GM19328 (cell line): Measurements from ENCODE around the gene CCNK.

Experiments used
- ATAC-seq: cut with Tn5 transposase; IDR thresholded peaks from one replicate; pipeline ENCODE4 v1.9.1; 2021; ENCODE audit warnings: mild to moderate bottlenecking, moderate library complexity; ENCODE audit not compliant: unreplicated experiment

The CCNK gene

DNA sequence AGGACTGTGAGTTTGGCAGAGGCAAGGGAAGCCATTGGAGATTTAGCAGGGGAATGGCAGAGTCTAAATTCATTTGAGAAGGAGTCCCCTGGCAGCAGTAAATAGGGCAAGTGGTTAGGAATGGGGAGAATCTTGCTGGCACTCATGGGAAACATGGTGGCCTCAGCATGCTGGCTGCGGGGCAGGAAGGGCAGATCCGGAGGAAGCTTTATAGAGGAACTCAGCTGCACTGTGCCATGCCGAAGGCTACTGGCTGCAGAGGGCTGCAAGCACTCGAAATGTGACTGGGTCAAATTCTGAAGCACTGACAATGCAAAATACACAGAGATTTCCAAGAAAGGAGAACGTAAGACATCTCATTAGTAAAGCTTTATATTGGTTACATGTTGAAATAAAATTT lies 23.9 kb downstream of the CCNK start:
- no peak for ATAC-seq

DNA sequence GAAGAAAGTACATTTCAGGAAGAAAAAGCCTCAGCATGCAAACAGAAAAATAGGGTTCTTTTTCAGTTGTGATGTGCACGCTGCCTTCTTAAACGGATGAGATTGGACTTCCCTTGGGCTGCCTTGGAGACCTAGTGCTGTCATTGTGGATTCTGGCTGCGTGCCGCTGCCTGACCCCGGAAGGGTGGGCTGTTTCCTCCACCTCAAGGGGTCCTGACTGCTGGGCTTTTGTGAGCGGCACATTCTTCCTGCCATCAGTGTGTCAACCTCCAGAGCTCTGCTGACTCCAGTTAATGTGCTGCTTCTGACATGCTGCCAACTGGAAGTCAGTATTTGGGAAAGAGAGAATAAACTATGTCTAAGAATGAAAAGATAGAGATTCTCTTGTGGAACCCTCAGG lies 25.1 kb downstream of the CCNK start:
- no peak for ATAC-seq

DNA sequence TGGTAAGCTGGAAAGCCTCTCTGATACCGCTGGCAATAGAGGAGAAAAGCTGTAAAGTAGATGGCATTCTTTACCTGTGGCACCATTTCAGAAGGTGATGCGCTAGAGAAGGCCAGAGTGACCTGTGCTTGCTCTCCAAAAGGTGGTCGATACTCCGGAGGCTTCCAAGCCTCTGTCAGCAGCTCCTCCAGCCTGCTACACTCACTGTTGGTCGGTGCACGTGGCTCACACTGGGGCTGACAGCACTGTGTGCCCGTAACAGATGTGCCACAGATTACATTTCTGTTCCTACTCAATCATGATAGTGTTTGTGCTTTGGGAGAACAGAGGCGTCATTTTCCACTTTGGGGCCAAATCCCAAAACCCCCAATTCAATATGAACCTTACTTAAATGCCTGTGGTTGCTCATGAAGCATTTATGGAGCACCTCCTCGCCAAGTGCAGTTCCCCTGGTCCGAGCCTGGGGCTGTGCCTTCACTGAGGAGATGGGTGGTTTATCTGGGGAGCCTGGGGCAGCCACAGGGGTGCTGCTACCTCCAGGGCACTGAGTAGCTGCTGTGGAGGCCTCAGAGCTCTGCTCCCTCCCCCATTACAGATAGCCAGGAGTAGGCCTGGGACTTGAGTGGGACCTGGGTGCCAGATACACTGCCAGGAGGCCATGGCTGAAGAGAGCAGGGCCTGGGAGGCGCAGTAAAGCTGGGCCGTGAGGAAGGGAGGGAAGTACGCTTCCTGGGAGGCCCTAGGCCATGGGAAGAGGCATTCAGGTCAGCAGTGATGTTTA lies 26.8 kb downstream of the CCNK start:
- no peak for ATAC-seq

DNA sequence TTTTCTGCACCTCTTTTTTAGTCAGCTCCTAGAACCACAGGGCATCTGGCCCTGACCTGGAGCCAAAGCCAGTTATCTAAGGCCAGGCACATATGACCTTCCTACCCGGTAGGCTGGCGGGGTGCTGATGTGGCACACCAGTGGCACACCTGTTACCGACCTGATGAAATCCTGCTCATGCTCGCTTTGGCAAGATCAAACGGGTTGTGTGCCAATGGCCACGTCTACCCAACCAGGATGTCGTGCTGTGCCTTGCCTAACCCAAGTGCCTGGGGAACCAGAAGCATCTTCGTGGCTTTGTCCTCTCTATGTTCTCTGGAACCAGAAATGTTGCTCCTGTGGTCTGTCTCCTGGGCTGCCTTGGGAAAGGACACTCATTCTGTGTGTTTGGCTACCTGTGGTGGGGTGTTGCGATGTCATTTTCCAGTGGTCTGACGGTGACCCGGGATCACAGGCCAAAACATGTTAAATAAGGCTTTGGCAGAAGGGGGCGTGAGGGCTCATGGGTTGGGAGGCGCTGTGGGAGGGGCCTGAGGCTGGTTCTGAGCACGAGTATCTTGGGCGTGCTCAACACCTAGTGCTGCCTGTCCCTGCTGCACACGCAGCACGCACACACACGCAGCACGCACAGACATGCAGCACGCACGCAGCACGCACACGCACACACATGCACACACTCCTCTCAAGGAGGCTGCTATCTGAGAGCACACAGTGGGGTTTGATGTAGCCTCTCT lies 27.9 kb downstream of the CCNK start:
- ATAC-seq: no peak

DNA sequence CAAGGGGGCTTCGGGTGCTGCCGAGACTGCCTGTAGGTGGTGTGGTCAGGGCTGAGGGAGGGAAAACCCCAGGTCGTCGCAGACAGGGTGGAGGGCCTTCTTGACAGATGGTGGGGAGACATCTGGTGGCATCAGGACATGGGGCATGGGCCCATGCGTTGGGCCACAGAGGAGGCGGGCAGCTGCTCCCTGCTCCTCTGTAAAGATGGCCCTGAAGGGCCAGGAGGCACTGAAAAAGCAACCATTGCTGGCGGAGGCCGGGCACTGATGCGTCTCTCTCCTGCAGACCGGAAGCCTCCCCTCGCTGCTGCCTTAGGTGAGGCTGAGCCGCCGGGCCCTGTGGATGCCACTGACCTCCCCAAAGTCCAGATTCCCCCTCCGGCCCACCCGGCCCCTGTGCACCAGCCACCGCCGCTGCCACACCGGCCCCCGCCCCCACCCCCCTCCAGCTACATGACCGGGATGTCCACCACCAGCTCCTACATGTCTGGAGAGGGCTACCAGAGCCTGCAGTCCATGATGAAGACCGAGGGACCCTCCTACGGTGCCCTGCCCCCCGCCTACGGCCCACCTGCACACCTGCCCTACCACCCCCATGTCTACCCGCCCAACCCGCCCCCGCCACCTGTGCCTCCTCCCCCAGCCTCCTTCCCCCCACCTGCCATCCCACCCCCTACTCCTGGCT lies 28.8 kb downstream of the CCNK start:
- no peak for ATAC-seq

DNA sequence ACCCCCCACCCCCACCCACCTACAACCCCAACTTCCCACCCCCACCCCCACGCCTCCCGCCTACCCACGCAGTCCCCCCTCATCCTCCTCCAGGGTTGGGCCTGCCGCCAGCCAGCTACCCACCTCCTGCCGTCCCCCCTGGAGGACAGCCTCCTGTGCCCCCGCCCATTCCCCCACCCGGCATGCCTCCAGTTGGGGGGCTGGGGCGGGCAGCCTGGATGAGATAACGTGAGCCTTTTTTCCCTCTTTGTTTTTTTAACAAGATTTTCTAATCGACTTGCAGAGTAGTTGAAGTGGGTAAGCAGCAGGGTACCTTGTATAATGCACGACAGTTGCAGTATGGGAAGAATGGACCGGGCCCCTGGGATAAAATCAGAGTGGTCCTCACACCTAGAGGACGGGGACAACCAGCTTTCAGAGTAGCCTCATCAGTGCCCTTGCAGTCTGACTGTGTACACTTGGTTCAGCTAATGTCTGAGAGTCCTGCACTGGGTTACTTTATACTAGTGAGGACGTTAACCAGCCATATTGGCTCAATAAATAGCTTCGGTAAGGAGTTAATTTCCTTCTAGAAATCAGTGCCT lies 29.4 kb downstream of the CCNK start:
- no peak for ATAC-seq

DNA sequence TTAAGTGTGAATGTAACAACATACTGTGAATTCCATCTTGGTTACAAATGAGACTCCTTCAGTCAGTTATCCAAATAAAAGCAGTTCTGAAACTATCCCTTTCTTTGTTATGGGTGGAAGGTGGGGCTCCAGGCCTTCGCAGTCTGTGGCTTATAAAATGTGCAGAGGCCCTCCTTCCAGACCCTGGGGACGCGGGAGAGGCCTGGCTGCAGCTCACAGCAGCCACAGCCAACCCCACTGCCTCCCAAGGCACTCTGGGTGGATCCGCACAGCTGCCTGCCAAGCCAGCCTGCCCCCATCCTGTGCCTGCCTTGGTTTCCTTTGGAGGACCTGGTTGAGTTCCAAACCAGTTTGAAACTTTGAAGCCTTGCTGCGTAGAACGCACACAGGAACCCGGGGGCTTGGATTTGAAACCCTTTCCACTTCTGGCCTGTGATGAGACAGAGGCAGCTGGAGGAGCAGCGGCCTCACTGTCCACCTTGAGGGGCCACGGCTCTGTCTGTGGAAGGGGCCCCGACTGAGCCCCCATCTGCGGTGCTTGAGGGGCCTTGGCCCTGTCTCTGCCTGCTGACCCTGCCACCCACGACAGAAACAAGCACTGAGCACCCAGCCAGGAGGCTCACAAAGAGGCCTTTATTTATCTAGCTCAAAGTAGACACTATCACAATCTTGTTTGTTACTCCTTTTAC lies 30.4 kb downstream of the CCNK start:
- no peak for ATAC-seq

DNA sequence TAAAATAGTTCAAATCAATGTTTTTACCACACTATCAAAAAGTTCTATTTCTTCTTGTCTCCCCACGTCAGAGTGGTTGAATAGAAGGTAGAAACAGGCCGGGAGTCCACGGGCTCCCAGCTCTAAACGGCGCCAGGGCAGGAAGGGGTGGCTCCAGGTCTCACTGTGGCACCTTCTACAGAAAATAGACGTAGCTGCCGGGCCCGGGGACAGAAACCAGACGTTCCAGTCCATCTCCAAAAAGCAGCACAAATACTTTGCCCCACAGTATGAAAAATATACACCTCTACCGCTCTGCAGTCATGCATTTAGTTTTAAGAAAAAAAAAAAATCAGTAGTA lies 30.9 kb downstream of the CCNK start:
- ATAC-seq: no peak

DNA sequence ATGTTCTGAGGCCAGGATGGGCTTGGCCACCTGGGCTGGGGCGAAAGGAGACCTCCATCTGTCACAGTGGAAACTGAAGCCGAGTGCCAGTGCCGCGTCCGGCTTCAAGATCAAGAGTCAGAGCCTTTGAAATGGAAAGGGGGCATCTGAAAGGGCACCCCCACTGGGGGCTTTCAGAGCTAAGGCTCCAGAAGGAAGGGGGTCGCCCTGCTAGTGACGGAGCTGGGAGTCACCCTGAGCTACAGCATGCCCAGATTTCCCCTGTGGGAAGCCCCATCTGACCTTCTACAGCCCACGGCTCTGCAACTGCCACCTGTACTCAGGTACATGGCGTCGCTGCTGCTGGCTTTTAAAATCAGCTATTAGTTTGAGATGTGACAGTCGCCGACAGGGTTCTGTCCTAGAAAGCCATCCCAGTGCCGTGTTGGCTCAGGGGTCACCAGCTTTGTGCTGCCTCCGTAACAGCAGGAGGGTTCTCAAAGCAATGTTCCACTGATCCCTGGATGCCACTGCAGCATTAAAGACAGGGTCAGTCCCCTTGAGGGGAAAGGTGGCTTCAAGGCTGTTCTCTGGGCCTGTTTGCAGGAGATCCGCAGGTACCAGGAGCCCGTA lies 31.5 kb downstream of the CCNK start:
- ATAC-seq: no peak

DNA sequence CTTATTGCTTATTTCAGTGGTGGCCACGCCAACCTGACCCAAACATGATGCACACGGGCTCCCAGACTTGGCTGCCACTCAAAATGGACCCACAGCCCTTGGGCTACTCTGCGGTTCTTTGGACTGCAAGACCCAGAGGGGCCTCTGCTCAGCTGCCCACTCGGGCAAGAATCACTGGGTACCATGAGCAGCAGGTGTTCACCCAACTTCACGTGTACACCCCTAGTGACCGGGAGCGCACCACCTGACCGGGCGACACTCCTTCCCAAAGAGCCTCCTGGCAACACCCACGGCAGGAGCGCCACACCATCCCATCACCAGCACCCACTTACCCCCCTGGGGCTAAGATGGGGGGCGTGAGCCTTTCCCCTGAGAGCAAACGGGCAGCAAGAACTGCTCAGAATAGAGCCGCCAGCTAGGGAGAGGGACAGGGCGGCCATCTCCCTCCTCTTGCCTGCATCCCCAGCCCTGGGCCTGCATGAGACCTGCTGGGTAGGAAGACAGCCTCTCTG lies 32.0 kb downstream of the CCNK start:
- ATAC-seq: no peak

DNA sequence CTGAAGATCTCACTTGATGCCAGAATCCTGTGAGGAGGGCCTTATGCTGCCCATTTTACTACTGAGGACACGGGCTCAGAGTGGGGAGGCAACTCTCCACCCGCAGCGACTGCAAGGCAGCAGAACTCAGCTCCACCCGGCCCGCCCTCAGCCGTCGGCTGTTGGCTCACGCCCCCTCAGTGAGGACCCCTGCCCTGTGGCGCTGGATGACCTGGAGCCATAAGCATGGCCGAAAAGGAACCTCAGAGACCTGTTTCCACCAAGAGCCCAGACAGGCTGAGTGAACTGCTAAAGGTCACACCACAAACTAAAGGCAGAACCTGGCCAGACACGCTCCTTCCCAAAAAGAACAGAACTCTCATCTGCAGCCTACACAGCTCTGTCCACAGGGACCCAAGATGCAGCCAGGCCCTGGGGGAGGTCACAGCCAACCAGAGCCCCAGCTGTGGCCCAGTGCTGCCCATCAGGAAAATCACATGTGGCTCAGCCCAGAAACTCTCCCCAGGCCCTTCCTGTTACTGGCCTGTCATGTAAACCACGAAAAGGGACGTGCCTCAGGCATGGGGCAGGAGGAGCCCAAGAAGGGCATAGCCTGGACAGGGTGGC lies 32.8 kb downstream of the CCNK start:
- ATAC-seq: no peak

DNA sequence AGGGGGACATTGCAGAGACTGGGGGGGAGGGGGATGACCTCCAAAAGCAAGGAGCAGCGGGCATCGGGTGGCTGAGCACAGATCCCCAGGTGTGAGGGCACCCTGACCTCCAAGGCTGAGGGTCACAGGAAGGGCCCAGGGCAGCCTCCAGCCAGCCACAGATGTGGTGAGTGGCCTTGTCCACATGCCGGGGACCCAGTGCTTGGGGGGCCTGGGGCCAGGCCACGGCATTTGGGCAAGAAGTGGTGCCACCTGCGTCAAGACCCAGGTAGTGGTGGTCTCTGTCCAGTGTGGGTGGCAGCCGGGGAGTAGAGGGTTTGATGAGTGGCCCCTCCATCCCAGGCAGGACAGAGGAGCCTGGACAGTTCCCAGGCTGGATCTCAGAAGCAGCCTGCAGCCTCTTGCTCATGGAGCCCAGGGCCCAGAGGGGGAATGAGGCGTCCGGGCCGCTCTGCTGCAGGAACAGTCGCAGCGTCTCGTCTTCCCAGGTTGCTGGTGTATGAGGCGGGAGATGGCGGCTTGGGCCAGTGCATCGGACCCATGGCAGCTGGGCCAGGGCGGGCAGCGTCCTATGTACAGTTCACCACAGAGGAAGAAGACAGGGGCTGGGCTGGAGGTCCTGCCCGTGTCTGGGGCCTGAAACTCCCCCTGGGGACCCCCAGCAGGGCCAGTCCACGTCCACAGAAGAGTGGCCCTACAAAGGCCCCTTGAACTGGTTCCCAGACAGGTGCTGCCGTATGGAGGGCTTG lies 33.5 kb downstream of the CCNK start:
- ATAC-seq: no peak

DNA sequence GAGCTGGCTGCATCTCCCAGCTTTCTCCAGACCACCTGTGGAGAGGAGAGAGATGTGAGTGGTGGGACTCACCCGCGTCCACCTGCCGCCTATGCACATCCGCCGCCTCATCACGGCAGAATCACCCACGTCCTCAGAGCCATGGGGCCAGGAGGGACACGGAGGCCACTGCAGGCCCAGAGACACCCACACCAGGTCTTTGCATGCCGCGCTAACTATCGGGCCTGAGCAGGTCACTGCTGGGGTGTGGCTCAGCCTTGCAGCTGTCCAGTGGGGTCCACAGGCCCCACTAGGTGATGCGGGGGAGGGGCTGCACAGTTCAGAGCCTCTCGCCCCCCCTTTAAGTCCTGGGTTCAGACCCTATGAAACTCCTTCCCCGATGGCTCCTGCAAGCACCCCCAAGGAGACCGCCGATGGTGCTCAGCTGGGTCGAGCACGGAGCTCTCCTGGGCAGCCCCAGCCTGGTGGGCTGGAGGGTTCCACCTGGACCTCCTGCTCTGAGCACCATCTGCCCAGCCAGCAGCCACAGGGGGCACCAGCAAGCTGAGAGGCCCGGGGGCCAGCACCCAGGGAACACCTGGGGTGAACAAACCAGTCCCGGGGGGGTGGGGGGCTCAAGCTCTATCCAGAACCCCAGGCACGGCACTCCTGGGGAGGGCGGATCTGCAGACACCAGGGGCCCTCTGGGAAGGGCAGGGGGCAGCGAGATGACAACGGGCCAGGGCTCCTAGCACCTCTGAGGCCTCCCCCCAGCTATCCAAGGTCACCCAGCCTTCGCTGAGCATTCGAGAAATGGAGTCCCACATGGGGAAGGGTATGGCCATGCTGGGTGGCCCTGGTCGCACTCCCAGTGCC lies 34.3 kb downstream of the CCNK start:
- ATAC-seq: no peak

DNA sequence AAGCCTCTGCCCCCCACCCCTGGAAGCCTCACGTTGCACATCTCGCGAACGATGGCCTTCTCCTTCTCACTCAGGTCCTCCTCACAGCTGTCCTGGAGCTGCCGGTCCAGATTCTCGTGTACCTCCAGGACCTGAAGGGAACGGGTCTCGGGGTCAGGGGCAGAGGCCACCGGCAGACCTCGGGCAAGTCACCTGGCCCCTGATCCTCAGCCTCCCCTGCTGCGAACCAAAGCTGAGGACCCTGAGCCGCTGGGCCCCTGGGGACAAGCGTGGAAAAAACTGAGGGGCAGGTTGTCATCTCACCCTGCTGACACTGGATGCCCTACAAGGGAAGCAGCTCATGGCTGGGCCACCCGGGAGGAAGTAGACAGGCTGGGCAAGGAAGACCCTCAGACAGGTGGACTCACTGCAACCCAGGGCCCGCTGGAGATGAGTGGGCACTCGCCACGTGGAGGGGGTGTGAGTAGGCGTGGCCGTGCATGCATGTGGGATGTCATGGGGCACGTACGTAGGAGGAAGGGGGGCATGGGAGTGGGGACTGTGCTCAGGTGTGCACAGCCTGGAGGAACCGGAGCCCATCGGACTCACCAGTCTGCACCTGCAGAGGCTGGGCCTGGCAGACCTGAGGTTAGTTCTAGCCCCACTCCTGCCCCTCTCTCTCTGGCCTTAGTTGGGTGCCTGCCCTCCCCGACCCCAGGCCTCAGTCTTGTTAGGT lies 35.1 kb downstream of the CCNK start:
- no peak for ATAC-seq

DNA sequence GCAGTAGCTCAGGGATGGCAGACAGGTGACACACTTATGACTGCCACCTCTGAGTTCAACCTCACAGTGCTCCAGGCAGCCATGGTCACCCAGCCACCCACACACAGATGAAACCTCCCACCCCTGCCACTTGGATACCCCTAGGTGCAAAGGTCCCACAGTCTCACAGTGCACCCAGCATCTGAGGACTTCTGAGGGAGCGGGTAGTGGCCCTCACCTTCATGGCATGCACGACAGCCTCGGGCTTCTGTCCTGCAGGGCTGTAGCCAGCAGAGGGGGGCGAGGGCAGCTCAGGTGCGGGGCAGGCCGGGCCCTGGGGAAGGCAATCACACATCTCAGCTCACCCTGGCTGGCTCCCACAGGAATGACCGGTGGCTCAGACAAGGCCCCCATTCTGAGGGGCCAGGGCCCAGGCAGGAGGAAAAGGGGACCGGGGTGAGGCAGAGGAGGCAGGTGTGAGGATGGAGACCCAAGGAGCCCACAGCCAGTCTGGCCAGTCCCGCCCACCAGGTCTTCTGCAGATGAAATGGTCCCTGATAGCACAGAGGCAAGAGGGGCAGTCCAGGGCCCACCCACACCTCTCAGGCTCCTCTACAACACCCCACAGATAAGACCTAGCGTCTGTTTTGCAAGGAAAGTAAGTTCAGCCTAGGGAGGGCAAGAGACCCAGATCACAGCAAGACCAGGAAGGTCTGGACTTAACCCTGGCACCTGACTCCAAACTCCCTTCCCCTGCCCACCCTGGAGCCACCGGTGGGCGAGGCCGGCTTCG lies 35.8 kb downstream of the CCNK start:
- ATAC-seq: no peak

DNA sequence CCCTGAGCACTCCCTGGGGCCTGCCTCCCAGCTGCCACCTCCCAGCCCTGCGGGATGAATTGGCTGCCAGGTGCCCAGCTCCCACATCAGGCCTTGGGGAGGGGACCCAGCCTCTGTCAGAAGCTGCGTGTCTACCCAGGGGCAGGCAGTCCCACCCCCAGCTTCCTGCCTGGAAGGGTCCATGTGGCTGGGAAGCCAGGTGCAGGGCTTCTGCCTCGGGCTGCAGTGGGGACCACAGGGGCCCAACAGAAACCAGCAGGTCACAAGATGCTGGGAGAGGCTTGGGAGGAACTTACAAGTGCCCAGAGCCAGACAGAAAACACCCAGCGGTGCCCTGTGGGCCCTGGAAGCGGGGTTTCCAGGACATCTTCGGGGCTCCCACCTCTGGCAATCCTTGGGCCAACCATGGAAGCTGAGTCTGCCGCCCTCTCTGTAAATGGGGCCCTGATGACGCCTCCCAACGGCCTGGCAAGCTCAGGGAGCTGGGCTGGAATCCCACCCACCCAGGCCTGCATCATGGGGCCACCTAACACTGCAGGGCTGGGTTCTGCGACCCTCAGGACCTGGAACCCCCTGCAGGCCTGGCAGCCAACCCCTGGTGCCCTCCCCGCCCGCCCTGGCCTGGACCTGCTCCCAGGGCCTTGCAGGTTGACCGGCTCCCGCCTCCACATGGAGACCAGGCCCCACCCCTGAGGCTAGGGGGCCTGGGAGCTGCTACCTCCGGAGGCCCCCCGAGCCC lies 36.6 kb downstream of the CCNK start:
- ATAC-seq: no peak
